GM23338 (cell line): Measurements from ENCODE around the gene GJB3. TPM values are rescaled to one million over a fixed set of nuclear protein-coding genes. Genes with fewer than 3 reads are reported as not detected.

ENCODE experiments used
- CREB1 ChIP-seq: fragments of 250-450 bp; sonication (Bioruptor Pico); IDR thresholded peaks from 2 replicates; pipeline ENCODE4 v1.5.0; 2020; ENCODE audit warnings: low read depth, mild to moderate bottlenecking, moderate library complexity
- JUNB ChIP-seq: IDR thresholded peaks from one replicate; pipeline ENCODE4 v1.6.1; 2016; ENCODE audit warnings: antibody characterized with exemption; ENCODE audit not compliant: unreplicated experiment
- NANOG ChIP-seq: IDR thresholded peaks from 2 replicates; pipeline ENCODE4 v1.6.1; 2016; ENCODE audit warnings: antibody characterized with exemption, borderline replicate concordance
- POLR2AphosphoS5 ChIP-seq: IDR thresholded peaks from 2 replicates; pipeline ENCODE4 v1.6.1; 2016; ENCODE audit warnings: antibody characterized with exemption, low read depth
- ZNF114 ChIP-seq: fragments of 250-450 bp; sonication (Bioruptor Pico); IDR thresholded peaks from 2 replicates; pipeline ENCODE4 v1.5.0; 2020; ENCODE audit warnings: mild to moderate bottlenecking, moderate library complexity
- polyA plus RNA-seq: library from polyadenylated mRNA; unstranded; fragments of >200 nt; fragmentation: Nextera tagmentation; extraction: Ambion mirVana; gene quantifications from 2 replicates; pipeline ENCODE4 v1.2.1, GENCODE V29; 2016
- total RNA-seq: library from RNA; depleted of rRNA; stranded (reverse); fragments of >200 nt; shearing (Covaris generic); gene quantifications from 2 replicates; pipeline ENCODE4 v1.2.3, GENCODE V29; 2014
- TF ChIP-seq, protein P1 (sequence below): fragments of 250-450 bp; sonication (Bioruptor Pico); IDR thresholded peaks from 2 replicates; pipeline ENCODE4 v1.5.0; 2020; ENCODE audit warnings: mild to moderate bottlenecking, moderate library complexity
- TF ChIP-seq, protein P2 (sequence below), 2 experiments: fragments of 200-600 bp in 1 of 2; sonication (generic) in 1 of 2; conservative IDR thresholded peaks; 2 replicates each; pipeline versions ENCODE4 v1.5.1 to v1.6.1; 2016 to 2017; ENCODE audit warnings: antibody characterized with exemption in 2 of 2, low read depth in 2 of 2, mild to moderate bottlenecking in 2 of 2, moderate library complexity in 1 of 2
- TF ChIP-seq, protein P3 (sequence below): IDR thresholded peaks from 2 replicates; pipeline ENCODE4 v1.6.1; 2016; ENCODE audit warnings: antibody characterized with exemption

The GJB3 gene
- total and polyA plus RNA-seq, 2 experiments from 2014 or later: 0.26 to 0.31 TPM

DNA sequence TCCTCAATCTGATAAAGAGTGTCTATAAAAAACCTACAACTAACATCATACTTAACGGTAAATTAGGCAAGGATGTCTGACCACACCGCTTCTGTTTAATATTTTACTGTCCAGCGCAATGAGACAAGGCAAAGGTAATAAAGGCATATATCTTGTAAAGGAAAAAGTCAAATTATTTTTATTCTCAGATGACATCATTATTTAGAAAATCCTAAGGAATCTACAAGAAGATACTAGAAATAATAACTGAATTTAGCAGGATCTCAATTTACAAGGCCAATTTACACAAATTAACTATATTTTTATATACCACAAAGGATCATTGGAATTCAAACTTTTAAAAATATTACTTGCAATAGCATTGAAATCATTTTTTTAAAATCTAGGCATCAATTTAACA is 41.2 kb downstream of the GJB3 start (continued):
- TF ChIP-seq, protein P1, sequence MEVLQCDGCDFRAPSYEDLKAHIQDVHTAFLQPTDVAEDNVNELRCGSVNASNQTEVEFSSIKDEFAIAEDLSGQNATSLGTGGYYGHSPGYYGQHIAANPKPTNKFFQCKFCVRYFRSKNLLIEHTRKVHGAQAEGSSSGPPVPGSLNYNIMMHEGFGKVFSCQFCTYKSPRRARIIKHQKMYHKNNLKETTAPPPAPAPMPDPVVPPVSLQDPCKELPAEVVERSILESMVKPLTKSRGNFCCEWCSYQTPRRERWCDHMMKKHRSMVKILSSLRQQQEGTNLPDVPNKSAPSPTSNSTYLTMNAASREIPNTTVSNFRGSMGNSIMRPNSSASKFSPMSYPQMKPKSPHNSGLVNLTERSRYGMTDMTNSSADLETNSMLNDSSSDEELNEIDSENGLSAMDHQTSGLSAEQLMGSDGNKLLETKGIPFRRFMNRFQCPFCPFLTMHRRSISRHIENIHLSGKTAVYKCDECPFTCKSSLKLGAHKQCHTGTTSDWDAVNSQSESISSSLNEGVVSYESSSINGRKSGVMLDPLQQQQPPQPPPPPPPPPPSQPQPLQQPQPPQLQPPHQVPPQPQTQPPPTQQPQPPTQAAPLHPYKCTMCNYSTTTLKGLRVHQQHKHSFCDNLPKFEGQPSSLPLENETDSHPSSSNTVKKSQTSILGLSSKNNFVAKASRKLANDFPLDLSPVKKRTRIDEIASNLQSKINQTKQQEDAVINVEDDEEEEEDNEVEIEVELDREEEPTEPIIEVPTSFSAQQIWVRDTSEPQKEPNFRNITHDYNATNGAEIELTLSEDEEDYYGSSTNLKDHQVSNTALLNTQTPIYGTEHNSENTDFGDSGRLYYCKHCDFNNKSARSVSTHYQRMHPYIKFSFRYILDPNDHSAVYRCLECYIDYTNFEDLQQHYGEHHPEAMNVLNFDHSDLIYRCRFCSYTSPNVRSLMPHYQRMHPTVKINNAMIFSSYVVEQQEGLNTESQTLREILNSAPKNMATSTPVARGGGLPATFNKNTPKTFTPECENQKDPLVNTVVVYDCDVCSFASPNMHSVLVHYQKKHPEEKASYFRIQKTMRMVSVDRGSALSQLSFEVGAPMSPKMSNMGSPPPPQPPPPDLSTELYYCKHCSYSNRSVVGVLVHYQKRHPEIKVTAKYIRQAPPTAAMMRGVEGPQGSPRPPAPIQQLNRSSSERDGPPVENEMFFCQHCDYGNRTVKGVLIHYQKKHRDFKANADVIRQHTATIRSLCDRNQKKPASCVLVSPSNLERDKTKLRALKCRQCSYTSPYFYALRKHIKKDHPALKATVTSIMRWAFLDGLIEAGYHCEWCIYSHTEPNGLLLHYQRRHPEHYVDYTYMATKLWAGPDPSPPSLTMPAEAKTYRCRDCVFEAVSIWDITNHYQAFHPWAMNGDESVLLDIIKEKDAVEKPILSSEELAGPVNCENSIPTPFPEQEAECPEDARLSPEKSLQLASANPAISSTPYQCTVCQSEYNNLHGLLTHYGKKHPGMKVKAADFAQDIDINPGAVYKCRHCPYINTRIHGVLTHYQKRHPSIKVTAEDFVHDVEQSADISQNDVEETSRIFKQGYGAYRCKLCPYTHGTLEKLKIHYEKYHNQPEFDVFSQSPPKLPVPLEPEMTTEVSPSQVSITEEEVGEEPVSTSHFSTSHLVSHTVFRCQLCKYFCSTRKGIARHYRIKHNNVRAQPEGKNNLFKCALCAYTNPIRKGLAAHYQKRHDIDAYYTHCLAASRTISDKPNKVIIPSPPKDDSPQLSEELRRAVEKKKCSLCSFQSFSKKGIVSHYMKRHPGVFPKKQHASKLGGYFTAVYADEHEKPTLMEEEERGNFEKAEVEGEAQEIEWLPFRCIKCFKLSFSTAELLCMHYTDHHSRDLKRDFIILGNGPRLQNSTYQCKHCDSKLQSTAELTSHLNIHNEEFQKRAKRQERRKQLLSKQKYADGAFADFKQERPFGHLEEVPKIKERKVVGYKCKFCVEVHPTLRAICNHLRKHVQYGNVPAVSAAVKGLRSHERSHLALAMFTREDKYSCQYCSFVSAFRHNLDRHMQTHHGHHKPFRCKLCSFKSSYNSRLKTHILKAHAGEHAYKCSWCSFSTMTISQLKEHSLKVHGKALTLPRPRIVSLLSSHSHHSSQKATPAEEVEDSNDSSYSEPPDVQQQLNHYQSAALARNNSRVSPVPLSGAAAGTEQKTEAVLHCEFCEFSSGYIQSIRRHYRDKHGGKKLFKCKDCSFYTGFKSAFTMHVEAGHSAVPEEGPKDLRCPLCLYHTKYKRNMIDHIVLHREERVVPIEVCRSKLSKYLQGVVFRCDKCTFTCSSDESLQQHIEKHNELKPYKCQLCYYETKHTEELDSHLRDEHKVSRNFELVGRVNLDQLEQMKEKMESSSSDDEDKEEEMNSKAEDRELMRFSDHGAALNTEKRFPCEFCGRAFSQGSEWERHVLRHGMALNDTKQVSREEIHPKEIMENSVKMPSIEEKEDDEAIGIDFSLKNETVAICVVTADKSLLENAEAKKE (CRISPR knock-in tag): no peak
- TF ChIP-seq JUNB (no peak), CREB1 (CRISPR knock-in tag) (no peak), ZNF114 (CRISPR knock-in tag) (no peak), POLR2AphosphoS5 (no peak), NANOG (no peak)
- TF ChIP-seq, protein P2, sequence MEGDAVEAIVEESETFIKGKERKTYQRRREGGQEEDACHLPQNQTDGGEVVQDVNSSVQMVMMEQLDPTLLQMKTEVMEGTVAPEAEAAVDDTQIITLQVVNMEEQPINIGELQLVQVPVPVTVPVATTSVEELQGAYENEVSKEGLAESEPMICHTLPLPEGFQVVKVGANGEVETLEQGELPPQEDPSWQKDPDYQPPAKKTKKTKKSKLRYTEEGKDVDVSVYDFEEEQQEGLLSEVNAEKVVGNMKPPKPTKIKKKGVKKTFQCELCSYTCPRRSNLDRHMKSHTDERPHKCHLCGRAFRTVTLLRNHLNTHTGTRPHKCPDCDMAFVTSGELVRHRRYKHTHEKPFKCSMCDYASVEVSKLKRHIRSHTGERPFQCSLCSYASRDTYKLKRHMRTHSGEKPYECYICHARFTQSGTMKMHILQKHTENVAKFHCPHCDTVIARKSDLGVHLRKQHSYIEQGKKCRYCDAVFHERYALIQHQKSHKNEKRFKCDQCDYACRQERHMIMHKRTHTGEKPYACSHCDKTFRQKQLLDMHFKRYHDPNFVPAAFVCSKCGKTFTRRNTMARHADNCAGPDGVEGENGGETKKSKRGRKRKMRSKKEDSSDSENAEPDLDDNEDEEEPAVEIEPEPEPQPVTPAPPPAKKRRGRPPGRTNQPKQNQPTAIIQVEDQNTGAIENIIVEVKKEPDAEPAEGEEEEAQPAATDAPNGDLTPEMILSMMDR (conservative IDR thresholded peaks at IDR 0.05; ENCODE audit: low read depth in 2 of 2): no peak
- TF ChIP-seq, protein P3, sequence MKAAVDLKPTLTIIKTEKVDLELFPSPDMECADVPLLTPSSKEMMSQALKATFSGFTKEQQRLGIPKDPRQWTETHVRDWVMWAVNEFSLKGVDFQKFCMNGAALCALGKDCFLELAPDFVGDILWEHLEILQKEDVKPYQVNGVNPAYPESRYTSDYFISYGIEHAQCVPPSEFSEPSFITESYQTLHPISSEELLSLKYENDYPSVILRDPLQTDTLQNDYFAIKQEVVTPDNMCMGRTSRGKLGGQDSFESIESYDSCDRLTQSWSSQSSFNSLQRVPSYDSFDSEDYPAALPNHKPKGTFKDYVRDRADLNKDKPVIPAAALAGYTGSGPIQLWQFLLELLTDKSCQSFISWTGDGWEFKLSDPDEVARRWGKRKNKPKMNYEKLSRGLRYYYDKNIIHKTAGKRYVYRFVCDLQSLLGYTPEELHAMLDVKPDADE: no peak
